Fibroblast of villous mesenchyme (primary cell): ENCODE data around the gene FRMD5. TPM values are rescaled to one million over a fixed set of nuclear protein-coding genes. Genes with fewer than 3 reads are reported as not detected.
A peak's percentile ranks its signal among the peaks of the same experiment; 100 is the strongest.

Experiments used
- DNase-seq: peaks from one replicate; pipeline ENCODE4 v3.0.0-alpha.2; 2010; ENCODE audit warnings: low read depth
- H3K4me3 ChIP-seq: 2 replicates; pipeline ENCODE4 v1.5.1; 2011; ENCODE audit warnings: low read depth, mild to moderate bottlenecking, low read length
- total RNA-seq: library from RNA; depleted of rRNA; stranded (reverse); fragments of >200 nt; gene quantifications from 2 replicates; pipeline ENCODE4 v1.2.3, GENCODE V29; 2012
- TF ChIP-seq, protein P1 (sequence below): IDR thresholded peaks from 2 replicates; pipeline ENCODE4 v1.5.1; 2012; ENCODE audit warnings: low read depth, mild to moderate bottlenecking, low read length; ENCODE audit not compliant: insufficient read depth

The FRMD5 gene
- total RNA-seq, 1 donor, result 1.3 TPM

DNA sequence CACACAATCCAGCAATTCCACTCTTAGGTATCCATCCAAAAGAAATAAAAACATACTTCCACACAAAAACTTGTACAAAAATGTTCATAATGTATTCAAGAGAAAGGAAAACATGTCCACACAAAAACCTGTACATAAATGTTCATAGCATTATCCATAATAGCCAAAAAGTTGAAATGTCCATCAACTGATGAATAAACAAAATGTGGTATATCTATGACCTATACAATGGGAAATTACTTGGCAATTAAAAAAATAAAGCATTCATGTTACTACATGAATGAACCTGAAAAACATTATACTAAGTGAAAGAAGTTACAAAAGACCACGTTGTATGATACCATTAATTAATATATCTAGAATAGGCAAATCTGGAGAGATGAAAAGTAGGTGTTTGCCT lies 17.9 kb downstream of the FRMD5 start:
- H3K4me3 ChIP-seq, result no peak overlapping the region
- DNase-seq, result no peak
- TF ChIP-seq, protein P1, sequence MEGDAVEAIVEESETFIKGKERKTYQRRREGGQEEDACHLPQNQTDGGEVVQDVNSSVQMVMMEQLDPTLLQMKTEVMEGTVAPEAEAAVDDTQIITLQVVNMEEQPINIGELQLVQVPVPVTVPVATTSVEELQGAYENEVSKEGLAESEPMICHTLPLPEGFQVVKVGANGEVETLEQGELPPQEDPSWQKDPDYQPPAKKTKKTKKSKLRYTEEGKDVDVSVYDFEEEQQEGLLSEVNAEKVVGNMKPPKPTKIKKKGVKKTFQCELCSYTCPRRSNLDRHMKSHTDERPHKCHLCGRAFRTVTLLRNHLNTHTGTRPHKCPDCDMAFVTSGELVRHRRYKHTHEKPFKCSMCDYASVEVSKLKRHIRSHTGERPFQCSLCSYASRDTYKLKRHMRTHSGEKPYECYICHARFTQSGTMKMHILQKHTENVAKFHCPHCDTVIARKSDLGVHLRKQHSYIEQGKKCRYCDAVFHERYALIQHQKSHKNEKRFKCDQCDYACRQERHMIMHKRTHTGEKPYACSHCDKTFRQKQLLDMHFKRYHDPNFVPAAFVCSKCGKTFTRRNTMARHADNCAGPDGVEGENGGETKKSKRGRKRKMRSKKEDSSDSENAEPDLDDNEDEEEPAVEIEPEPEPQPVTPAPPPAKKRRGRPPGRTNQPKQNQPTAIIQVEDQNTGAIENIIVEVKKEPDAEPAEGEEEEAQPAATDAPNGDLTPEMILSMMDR, result no peak

DNA sequence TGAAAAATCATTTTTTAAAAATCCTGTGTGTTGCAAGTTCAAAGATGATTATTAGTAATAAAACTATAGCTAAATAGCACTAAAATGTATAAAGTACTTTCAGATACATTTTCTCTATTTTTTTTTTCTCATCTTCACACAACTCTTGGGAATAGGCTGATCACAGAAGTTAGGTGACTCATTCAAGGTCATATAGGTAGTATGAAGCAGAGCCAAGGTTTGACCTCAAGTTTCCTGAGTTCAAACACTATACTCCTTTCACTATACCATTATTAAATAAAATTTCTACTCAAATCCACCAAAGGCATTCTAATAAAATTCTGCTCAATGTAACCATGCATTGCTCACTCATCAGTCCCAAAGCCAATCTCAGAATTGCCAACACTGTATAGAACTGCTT lies 21.3 kb downstream of the FRMD5 start:
- H3K4me3 ChIP-seq, result no peak overlapping the region
- TF ChIP-seq, protein P1, result no peak
- no peak for DNase-seq

DNA sequence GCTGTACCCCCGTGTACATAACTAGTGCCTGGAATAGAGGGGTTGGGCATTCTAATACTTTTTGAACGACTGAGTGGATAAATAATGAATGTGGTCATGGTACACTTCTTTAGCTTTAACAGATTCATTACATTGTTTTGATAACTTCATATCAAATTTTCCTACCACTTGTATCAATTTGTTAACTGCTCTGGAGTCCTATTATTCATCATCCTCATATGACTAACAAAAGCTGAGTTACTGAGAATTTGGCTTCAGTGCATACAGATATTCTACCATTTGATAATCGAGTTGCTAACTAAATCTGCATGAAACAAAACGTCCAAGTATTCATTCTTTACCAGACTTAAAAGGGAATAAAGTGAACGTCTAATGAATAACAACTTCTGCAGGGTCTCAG lies 31.7 kb downstream of the FRMD5 start:
- no peak overlapping the region for H3K4me3 ChIP-seq
- TF ChIP-seq, protein P1, result no peak
- DNase-seq, result no peak

DNA sequence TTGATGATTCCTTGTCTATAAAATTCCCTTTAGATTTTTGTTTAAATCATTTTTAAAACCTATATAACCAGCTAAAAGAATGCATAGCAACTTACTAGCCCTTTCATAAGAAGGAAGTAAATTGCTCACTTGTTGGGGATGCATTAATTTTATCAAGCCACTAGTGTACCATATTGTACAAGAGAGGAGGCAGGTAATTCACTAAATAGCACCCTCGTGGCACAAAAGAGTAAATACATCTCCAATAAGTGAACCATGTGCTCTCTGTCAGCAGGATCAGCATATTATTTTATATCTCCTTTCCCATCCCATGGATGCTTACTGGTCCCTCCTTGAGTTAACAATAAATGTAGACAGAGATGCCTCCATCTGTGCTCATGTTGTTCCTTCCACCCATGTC lies 34.3 kb downstream of the FRMD5 start:
- H3K4me3 ChIP-seq, result no peak overlapping the region
- TF ChIP-seq, protein P1, result no peak
- DNase-seq, result no peak

DNA sequence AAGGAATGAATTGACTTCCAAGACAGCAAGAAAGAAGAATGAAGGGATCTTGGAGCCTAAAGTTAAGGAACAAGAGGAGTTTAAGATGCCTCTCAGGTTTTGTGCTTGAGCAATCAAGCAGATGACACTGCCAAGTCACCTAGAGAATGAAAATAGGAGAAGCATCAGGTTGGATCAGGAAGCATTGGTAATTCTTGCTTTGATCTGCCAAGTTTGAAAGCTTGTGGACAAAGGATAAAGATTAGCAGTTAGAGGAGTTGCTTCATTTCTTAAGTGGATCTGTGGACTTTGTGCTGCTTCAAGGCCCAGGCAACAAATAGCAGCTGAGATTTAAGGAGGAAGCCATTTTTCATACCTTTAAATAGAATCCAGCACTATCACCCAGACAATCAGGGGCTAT lies 35.6 kb downstream of the FRMD5 start:
- no peak overlapping the region for H3K4me3 ChIP-seq
- no peak for DNase-seq
- TF ChIP-seq, protein P1, result no peak

DNA sequence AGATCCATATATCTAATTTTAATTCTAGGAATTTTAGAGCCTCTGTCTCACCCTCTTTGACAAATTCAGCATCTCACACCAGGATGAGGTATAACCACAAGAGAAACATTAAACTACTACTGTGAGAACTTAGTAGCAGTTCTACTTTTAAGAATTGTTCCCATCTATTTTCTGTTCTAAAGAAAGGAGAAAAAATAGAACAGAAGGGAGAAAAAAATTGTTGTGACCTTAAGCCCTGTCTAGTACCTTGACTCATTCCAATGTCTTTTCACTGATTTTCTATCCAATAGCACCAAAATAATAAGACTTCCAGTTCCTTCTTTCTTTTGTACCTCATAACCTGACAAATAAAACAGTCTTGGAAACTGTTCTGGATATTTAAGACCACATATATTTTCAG lies 37.0 kb downstream of the FRMD5 start:
- TF ChIP-seq, protein P1, result no peak
- H3K4me3 ChIP-seq, result no peak overlapping the region
- no peak for DNase-seq

DNA sequence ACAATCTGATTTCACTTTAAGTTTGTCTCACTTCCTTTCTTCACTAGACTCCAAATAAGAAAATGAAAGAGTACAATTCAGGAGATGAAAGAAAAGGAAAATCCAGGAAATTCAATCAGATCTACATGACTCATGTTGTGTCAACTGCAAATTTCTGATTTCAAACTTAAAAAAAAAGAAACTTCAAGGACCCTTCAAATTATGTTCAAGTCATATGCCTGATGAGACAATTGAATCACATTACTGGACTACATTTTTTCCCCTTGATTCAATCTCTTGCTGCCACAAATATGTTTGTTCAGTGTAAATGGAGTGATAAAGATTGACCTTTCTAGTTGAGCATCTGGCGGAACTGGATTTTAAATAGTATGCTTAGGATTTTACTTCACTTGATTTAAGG lies 37.4 kb downstream of the FRMD5 start:
- TF ChIP-seq, protein P1, result no peak
- DNase-seq, result peak; percentile 64
- H3K4me3 ChIP-seq, result no peak overlapping the region
